Stimulated activated CD4-positive, alpha-beta T cell treated with anti-CD3 and anti-CD28 coated beads, Interleukin-15, amount 100 ng/mL, for 1 hour (primary cell): ENCODE measurements around the gene FSTL3.

Source experiments
- DNase-seq, 2 donors: peaks; one replicate each; pipeline ENCODE4 v3.0.0-alpha.2; 2020; ENCODE audit warnings: low read depth in 1 of 2, low spot score in 1 of 2

The FSTL3 gene

DNA sequence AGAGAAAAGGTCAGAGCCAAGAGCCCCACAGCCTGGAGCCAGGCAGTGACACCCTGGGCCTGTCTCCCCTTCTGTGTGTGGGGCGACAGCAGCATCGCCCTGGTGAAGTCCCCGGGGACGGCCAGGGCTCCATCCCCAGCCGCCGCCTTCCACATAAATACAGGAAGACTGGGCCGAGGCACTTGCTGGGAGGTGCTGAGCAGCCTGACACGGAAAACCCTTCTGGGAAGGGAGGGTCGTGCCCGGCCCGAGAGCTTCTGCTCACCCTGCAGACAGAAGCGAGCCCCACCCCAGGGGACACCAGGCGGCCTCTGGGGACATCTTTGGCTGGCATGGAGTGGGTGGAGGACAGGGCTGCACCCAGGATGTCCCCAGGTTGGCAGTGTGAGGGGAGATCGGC lies 31.4 kb upstream of the FSTL3 start:
- no peak for DNase-seq

GRCh38 chr19:645912-646778 lies 30.0 kb upstream of the FSTL3 start:
- DNase-seq = no peak

DNA sequence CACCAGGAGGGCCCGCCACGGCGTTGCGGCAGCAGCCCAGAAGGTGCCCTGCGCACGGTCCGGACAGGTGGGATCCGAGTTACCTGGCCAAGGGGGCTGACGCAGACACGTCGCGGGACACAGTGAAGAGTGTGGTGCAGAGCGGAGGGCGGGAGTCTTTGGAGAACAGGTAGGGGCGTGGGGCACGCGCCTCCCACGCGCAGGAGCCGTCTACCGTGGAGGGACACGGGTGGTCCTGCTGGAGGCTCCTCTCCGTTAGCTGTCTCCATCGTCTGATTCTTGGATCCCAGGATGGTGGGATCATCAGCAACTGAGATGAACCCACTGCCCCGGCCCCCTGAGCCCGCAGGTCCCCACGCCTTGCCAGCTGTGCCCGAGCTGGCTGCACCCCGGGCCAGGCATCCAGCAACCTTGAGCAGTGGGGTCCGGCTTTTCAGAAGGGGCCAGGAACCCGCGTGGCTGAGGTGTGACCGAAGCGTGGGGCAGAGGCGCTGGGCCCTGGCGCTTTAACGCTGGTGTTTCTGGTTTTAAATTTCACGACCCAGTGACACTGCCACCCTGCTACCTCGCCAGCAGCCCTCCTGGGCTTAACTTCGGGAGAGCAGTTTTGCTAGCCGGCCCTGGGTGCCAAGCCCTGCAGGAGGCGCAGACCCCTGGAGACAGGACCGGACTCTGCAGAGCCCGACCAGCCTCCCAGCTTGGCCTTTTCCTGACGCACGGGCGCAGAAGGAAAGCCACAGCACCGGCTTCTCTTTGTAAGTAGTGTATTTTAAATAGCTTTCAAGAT lies 29.2 kb upstream of the FSTL3 start:
- DNase-seq = no peak

DNA sequence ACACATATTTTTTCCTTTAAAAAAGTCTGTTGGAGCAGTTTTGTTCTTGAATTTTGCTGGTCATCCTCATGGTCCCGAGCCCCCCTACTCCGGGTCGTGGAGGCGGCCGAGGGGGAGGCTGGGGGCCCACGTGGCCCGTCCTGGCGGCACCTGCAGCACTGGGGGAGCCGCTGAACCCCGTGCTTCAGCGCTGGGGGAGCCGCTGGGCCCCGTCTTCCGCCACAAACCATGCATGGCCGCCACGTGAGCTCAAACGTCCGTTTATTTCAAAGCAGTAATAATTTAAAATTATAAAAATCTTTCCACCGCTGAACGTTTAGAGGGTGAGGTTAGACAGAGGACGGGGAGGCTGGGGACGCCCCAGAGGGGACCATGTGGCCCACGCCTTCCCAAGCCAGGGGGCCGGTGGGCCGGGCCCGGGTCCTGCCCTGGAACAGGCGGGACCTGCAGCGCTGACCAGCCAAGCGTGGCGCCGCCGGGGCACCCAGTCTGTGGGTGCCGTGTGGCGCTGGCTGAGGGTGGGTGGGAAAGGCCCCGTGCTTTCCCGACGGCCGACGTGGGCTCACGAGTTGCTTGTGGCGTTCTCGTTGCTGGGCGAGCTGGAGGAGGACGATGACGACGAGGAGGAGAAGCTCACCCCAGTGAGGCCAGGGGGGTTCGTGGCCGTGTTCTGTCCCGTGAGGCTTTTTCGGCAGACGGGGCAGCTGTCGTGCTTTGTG lies 28.5 kb upstream of the FSTL3 start:
- no peak for DNase-seq

GRCh38 chr19:648305-648704 lies 27.9 kb upstream of the FSTL3 start:
- DNase-seq = no peak

DNA sequence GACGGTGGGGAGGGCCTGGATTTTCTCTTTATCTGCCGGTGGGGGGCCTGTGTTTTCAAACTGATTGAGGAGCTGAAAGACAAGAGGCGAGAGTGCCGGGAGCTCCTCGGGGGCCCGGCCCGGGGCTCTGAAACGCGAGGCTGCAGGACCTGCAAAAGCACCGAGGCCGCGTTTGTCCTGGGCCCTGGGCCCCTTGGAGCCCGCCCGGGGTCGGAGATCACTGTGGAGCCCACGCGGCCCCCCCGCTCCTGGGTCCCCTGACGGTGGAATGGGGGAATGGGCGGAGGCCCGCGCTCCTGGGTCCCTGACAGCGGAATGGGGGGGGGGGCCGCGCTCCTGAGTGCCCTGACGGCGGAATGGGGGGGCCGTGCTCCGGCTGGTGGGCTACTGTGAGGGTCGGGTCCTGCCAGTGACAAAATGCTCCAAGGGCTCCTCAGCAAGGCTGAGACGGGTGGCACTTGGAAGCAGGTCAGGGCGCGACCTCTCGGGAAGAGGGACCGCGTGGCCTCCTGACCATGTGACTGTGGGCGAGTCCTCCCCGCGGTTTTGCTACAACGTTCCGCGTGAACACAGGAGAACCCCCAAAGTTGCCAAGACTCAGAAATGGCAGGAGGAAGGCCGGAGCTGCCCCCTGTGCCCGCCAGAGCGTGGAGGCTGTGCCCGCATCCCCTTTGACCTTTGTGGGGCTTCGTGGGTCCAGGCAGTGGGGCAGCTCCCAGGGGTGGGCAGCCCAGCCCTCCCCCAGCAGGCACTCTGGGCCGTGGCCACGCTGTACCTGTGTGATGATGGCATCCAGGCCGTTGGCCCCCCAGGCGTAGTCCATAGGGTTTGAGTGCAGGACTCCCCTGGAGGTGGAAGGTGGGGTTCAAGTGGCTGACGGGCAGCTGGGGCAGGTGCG lies 27.0 kb upstream of the FSTL3 start:
- DNase-seq = no peak

DNA sequence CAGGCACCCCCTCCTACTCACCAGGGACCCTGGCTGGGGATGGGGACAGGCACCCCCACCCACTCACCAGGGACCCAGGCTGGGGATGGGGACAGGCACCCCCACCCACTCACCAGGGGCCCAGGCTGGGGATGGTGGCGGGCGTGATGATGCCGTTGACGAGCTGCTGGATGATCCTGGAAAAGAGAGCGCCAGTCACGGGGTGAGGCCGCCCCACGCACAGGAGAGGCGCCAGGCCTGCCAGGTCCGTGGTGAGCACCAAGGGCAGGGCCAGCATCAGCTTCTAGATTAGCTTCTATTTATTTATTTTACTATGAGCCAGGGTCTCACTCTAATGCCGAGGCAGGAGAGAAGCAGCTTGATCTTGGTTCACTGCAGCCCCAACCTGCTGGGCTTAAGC lies 26.1 kb upstream of the FSTL3 start:
- DNase-seq = no peak

DNA sequence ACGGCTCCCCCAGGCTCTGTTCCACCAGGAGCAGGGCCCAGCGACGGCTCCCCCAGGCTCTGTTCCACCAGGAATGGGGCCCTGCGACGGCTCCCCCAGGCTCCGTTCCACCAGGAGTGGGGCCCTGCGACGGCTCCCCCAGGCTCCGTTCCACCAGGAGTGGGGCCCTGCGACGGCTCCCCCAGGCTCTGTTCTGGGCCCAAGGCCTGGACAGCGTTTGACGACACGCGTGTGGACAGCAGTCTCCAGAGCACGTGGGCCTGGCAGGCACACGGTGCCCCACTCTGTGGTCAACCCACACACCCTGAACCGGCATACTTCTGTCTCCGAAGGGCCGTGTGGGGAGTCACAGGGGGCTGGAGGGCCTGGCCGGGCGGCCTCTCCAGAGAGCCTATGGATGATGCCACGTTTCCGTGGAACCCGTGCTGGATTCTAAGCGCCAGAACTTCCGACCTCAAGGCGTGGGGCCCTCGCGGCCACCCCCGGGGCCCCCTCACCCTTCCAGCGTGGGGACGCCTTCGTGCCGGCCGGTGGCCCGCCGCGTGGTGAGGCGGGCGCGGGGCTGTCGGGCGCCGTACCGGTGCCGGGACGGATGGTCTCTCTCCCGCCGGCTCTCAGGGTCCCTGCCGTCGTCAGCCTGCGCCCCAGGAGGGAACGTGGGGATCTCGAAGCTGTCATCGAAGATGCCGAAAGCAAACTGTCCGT lies 24.9 kb upstream of the FSTL3 start:
- no peak for DNase-seq

DNA sequence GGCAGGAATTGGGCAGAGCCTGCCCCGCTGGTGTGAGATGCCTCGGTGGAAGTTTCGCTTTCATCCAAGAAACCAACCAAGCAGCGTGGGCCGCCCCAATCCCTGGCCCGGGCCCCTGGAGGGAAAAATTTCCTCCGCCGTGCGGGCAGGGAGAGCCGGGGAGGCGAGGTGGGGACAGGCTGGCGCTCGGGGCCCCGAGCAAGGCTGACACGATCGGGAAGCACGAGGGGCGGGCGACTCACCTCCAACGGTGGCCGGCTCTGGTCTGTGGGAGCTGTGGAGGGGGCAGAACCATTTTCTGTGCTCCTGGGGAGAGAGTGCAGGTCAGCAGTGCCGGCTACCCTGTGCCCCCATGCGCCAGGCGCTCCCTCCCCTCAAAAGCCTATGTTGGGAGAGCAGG lies 24.2 kb upstream of the FSTL3 start:
- DNase-seq = no peak

DNA sequence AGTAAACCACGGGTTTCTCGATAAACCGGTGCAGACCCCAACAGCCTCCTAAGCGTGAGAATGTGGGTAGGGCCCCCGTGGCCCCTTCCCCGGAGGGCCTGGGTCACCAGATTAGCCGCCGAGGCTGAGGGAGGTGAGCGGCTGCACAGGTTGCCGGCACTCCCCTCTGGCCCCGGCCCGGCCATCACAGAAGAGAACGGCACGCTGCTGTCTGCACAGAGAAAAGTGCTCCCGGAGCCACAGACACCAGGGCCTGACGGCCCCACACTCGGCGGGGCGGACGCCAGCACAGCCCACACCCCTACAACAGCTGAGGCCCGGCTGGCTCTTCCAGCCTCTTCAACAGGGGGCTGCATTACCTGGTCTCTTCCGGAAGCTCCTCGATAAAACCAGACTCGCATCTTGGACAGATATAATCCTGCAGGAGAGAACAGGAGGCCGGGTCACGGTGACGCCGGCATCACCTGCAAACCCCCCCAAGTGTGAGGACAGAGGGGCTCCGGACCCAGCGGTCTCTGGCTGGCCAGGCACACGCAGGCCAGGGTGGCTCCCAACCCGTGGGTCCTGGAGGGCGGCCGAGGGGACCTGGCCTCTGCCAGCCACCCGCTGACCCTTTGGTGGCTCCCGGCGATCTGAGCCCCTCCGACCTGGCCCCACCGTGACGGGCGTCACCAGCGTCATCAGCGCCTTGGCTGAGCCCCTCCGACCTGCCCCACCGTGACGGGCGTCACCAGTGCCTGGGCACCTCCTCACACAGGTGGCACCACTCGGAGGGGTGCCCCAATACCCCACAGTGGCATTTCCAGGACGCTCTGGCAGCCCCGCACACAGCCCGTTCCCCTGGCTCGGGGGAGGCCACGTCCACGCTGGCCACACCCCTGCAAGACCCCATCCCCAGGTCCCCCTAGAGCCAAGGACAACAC lies 23.5 kb upstream of the FSTL3 start:
- DNase-seq = no peak

DNA sequence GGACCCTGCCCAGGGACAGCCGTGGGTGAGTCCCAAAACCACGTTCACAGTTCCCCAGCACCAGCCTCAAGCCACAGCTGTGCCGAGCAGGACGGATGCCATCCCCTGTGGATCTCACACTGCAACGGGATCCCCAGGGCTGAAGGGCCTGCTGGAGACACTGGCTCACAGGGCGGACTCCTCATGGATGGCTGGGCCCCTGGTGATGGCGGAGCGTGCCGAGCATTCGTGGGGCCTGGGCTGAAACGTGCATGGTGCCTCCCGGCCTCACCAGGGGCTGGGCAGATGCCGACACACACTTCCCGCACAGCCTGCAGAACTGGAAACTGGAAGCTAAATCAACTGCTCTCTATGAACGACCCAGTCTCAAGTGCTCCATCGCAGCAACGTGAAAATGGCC lies 22.8 kb upstream of the FSTL3 start:
- DNase-seq = no peak

DNA sequence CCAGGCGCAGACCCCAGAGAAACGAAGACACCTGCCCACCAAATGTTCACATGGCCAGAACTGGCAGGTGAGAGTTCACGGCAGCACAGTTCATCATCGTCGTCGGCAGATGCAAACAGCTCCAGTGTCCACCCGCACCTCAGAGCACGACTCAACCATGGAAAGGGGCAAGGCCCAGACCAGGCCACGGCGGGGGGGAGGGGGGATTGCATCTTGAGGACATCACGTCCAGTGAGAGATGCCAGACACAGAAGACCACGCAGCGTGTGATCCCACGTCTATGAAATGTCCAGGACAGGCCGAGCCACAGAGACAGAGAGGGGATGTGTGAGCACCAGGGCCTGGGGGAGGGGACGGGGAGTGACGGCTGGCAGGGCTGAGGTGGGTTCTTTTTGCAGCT lies 20.5 kb upstream of the FSTL3 start:
- no peak for DNase-seq

- DNase-seq = no peak
Observed at GRCh38 chr19:656751-657559, 19.2 kb upstream of the FSTL3 start.

DNA sequence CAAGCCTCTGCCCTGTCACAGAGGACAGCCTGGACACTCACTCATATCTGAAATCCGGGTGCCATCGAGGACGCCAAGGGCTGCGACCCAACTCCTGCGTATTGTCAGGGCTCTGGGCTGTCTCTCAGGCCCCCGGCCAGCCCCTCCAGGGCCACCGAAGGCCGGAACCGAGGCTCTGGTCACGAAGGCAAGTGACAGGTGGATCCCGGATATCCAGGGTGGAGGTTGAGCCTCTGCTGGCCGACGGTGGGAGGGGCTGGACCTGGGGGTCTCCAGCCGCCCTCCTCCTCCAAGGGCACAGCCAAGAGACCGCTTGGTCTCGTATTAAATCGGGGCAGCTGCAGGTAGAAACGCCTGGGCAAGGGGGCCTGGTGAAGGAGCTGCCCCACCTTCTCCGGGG lies 18.6 kb upstream of the FSTL3 start:
- DNase-seq = no peak

DNA sequence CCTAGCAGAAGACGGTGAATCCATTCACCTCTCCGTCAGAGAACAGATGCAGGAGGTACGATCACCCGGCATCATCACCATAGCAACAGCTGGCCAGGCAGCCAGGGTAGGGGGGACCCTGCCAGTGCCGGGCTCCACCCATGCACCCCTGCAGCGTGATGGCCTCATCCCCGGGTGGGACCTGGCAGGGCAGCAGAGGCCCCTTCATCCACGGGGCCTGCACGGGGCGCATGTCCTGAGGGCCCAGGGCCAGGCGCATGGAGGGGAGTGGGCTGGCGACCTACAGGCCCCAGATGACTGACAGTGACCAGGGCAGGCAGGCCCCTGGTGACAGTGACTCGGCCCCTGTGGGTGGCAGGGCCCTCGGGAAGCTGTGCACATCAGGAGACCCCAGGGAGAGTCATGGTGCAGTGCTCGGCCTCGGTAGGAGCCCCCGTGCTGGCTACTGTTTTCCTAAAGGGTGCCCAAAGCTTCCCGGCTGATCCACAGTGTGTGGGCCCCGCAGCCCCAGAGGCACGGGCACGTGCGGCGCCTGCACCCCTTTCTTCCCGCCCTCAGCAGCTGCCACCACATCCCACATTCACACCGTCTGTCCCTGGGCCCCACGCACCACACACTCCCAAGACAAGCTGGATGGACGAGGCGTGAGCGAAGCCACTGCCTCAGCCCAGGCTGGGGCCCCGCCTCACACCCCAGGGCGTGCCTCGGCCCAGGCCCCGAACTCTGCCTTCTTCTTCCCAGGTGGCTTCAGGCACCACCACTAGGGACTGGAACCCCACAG lies 17.9 kb upstream of the FSTL3 start:
- no peak for DNase-seq

- DNase-seq = no peak
Observed at GRCh38 chr19:658916-659839, 17.0 kb upstream of the FSTL3 start.
